Gastrocnemius medialis (tissue), 4 donors: ENCODE results near the gene CMTM2.

ENCODE experiments used
- POLR2A ChIP-seq, 2 donors: fragments of 450-650 bp; IDR thresholded peaks; one replicate each; pipeline ENCODE4 v1.6.1; 2017; ENCODE audit warnings: antibody characterized with exemption in 2 of 2, mild to moderate bottlenecking in 2 of 2, moderate library complexity in 2 of 2
- TF ChIP-seq, protein P1 (sequence below), 5 experiments: fragments of 450-650 bp in 3 of 5; fragments of 200-600 bp in 2 of 5; sonication (generic) in 2 of 5; IDR thresholded peaks in 4 of 5; conservative IDR thresholded peaks in 1 of 5; 1 replicate in 4 of 5; 2 replicates in 1 of 5; pipeline ENCODE4 v1.5.1; 2016 to 2019; ENCODE audit warnings: antibody characterized with exemption in 5 of 5, mild to moderate bottlenecking in 3 of 5, moderate library complexity in 3 of 5

DNA sequence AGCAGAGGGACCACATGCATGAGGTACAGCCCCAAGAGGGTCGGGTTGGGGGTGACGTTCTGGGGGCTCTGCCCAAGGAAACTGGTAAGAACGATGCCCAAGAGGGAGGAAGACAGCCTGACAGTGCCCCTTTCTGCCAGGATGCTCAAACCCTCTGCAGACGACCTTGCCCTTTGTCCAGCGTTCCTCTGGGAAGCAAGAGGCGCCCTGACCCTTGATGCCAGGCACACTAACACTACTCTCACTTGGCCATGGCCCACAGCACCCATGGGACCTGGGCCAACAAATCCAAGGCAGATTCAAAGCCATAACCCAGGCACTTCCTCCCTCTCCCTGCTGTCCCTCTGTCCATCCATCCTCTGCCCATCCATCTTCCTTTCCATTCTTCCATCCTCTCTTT, 49.8 kb upstream of the CMTM2 start:
- no peak for TF ChIP-seq POLR2A (IDR thresholded peaks at IDR 0.05)
- TF ChIP-seq, protein P1, sequence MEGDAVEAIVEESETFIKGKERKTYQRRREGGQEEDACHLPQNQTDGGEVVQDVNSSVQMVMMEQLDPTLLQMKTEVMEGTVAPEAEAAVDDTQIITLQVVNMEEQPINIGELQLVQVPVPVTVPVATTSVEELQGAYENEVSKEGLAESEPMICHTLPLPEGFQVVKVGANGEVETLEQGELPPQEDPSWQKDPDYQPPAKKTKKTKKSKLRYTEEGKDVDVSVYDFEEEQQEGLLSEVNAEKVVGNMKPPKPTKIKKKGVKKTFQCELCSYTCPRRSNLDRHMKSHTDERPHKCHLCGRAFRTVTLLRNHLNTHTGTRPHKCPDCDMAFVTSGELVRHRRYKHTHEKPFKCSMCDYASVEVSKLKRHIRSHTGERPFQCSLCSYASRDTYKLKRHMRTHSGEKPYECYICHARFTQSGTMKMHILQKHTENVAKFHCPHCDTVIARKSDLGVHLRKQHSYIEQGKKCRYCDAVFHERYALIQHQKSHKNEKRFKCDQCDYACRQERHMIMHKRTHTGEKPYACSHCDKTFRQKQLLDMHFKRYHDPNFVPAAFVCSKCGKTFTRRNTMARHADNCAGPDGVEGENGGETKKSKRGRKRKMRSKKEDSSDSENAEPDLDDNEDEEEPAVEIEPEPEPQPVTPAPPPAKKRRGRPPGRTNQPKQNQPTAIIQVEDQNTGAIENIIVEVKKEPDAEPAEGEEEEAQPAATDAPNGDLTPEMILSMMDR (IDR thresholded peaks at IDR 0.05 in 4 of 5, conservative IDR thresholded peaks at IDR 0.05 in 1 of 5): no peak
